HG03354 (cell line): Measurements from ENCODE around the gene PALLD.
"Not testable (repeated sequence)": the region's sequence is repeated elsewhere in the genome, so short reads cannot be mapped to it uniquely, and the experiment has no call there.

Experiments used
- ATAC-seq: cut with Tn5 transposase; IDR thresholded peaks from one replicate; pipeline ENCODE4 v1.9.1; 2021; ENCODE audit warnings: mild to moderate bottlenecking; ENCODE audit not compliant: unreplicated experiment, poor library complexity, severe bottlenecking

PALLD gene

GRCh38 chr4:168496834-168497233, at the start of gene PALLD:
PALLD (plus strand) TSS chr4:168497052.
- ATAC-seq: no peak

GRCh38 chr4:168449063-168449462, 47.8 kb upstream of the PALLD start:
- not testable (repeated sequence) for ATAC-seq

- ATAC-seq: no peak
Measured at GRCh38 chr4:168449719-168450452, 47.0 kb upstream of the PALLD start.

GRCh38 chr4:168451331-168451730, 45.5 kb upstream of the PALLD start:
- ATAC-seq: peak; percentile 43

DNA sequence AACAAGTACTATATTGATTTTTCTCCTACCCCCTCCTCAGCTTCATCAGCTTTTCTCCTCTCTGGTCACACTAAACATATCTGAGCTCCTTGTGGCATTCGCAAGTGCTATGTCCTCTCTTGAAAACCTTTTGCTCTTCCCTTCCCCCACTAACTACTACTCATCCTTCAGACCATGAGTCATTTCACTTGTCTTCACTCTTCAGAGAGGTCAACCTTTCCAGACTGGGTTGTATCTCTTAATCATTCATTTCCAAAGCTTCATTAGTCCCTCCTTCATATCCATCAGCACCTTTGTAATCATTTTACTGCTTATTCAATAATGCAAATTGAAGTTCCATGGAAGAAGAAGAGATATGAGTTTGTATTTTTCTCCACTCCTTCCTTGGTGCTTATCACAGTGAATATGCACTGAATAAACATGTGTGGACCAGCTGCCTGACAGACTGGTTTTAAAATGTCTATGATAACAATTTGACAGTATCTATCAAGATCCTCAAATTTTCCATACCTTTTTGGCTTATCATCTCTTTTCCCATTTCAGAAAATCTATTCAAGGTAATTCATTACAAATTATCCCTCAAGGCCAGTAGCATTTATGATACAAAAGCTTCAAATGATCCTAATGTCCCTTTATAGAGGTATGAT, 45.0 kb upstream of the PALLD start:
- peak; percentile 98 for ATAC-seq

DNA sequence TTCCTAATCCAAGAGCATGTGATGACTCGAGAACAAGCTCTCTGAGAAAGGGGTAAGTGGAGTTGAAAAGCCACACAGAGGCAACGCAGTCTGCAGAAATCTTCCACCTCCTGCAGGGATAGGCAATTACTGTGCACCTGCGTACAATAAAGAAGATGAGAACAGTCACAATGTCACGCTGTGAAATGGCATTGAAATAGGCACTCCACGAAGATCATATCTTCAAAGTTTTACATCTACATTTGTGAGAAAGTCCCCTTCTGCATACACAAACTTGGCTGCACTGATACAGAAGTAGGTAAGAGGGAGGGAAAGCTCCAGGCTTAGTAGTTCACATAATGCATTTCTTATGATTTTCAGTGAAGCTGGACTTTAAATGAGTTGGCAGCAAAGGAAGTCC, 43.7 kb upstream of the PALLD start:
- no peak for ATAC-seq

- not testable (repeated sequence) for ATAC-seq
Measured at GRCh38 chr4:168458256-168458655, 38.6 kb upstream of the PALLD start.

GRCh38 chr4:168461821-168462220, 35.0 kb upstream of the PALLD start:
- ATAC-seq: no peak

GRCh38 chr4:168472920-168473319, 23.9 kb upstream of the PALLD start:
- no peak for ATAC-seq

GRCh38 chr4:168474660-168475320, 22.1 kb upstream of the PALLD start:
- no peak for ATAC-seq

- no peak for ATAC-seq
Measured at GRCh38 chr4:168475745-168476144, 21.1 kb upstream of the PALLD start.

GRCh38 chr4:168478868-168479267, 18.0 kb upstream of the PALLD start:
- no peak for ATAC-seq

- ATAC-seq: peak; percentile 48
Measured at GRCh38 chr4:168480931-168481611, 15.8 kb upstream of the PALLD start.

DNA sequence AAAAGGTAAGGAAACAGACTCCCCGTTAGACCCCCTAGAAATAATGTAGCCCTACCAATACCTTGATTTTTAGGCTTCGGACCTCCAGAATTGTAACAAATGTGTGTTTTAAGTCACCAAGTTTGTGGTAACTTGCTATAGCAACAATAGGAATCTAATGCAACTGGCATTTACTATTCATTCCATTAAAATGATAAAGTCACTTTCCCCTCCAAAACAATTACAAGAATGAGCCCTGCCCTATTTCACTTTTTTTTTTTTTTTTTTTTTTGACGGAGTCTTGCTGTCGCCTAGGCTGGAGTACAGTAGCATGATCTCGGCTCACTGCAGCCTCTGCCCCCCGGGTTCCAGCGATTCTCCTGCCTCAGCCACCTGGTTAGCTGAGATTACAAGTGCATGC, 13.0 kb upstream of the PALLD start:
- no peak for ATAC-seq

DNA sequence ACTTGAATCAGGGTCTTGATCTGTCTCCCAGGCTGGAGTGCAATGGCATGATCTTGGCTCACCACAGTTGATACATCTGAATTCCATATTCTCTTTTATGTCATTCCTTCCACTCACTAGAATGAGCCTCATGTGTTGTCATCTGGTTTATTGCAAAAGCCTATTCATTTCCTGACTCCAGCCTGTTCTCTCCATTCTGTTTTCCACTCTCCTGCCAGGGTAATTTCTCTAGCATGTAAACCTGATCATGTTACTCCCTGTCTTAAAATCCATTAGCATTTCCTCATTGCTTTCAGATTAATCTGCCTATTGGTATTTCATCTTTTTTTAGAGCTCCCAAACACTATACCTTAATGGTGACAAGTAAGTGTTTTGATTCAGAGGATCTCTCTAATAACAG, 12.2 kb upstream of the PALLD start:
- ATAC-seq: no peak

- ATAC-seq: no peak
Measured at GRCh38 chr4:168485156-168485910, 11.5 kb upstream of the PALLD start.

DNA sequence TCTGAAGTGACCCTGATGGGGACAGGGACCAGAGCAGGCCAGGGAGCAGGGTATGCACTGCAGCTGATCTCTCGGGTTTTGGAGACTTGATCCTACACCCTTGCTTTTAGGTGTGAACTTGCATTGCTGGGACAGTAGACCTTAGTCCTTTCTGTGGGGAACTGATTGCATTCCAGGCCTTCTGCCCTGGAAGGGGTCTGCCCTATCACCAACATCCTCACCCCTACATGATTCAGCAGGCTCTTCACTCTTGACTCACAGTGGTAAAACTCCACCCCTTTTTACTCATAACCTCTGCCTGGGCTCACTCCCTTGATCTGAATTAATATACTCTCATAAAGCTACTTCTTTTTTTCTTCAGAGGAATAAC, 10.0 kb upstream of the PALLD start:
- ATAC-seq: no peak

DNA sequence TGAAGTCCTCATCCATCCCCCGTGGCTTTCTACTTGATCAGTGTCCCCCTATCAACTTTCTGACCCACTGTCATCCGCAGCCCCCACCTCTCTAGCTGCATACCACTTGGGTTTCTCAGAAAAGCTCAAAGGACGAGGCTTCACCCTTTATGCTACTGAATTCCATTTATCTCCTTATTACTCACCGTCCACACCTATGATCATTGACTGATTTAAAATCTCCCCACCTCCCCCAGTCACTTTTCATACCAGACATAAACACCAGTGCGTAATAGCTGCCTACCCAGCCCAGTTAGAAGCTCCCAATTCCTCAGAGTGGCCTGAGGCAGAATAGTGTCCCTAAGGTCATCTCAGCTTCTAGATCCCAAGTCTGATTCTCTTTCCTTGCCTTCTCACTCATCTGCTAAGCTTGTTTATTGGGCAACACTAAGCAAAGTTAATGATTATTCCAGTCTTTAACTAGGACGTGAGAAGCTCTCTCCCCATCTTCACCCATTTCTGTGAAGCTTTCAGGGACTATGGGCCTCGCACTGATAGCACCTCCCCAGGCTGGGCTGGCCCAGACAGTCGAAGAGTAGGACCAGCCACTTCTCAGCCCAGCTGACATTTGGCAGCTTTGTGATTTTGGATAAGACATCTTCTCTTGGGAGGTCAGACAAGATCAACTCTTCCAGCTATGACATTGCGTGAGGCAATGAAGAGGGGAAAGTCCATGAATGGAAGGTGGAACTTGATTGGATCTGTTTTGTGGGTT, 9.4 kb upstream of the PALLD start:
- no peak for ATAC-seq

DNA sequence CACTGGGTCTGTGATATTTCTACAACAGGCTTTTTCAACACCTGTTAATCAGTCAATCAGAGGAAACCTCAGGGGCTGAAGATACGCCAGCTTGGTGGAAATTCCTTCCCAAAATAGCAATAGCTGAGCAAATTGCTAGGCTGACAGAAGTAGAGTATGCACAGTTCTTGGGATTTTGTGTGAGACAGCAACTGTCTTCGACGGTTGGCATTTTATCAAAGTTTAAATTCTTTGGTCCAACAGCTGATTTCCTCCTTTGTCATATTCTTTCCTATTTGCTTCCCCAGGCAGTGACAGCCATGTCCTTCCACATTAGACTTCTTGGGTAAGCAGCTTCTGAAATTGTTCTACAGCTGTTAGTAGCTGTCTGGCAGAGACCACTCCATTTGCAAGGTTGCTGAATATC, 8.0 kb upstream of the PALLD start:
- no peak for ATAC-seq
